Measurements from ENCODE around the gene PGC.

The PGC gene

DNA sequence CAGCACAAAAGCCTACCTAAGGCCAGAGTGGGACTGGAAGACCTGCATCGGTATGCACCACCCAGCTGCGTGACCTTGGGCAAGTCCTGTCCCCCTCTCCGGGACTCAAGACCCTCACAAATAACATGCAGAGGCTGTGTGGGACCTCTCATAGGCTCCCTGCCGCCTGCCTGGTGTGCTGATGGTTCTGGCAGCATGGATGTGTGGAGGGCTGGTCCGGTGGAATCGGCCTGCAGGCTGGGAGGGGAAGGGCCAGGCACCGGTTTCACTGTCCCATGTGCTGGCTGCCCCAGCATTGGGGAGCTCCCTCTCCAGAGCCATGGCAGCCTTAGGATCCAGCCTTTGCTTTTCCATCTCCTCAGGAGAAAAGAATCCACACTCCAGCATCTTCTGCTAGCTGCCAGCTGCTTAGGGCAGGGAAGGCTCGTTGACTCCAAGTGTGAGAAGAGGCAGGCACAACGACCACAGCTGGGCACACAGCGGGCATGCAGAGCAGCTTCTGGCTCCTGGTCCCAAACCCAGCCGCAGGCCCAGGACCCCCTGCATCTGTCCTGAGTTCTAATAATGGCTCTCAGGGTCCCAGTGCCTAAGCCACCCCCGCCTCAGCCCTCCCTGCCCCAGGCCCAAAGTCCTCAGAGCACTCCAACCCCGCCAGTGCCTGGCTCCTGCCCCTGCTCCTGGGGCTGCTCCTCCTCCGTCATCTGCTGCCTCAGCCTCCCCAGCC lies 44.3 kb downstream of the PGC start:
- no peak for DNase-seq (ENCODE audit: low spot score)
- TF ChIP-seq, protein P1, sequence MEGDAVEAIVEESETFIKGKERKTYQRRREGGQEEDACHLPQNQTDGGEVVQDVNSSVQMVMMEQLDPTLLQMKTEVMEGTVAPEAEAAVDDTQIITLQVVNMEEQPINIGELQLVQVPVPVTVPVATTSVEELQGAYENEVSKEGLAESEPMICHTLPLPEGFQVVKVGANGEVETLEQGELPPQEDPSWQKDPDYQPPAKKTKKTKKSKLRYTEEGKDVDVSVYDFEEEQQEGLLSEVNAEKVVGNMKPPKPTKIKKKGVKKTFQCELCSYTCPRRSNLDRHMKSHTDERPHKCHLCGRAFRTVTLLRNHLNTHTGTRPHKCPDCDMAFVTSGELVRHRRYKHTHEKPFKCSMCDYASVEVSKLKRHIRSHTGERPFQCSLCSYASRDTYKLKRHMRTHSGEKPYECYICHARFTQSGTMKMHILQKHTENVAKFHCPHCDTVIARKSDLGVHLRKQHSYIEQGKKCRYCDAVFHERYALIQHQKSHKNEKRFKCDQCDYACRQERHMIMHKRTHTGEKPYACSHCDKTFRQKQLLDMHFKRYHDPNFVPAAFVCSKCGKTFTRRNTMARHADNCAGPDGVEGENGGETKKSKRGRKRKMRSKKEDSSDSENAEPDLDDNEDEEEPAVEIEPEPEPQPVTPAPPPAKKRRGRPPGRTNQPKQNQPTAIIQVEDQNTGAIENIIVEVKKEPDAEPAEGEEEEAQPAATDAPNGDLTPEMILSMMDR (IDR thresholded peaks at IDR 0.05; ENCODE audit: extremely low read depth, missing control alignments): no peak

DNA sequence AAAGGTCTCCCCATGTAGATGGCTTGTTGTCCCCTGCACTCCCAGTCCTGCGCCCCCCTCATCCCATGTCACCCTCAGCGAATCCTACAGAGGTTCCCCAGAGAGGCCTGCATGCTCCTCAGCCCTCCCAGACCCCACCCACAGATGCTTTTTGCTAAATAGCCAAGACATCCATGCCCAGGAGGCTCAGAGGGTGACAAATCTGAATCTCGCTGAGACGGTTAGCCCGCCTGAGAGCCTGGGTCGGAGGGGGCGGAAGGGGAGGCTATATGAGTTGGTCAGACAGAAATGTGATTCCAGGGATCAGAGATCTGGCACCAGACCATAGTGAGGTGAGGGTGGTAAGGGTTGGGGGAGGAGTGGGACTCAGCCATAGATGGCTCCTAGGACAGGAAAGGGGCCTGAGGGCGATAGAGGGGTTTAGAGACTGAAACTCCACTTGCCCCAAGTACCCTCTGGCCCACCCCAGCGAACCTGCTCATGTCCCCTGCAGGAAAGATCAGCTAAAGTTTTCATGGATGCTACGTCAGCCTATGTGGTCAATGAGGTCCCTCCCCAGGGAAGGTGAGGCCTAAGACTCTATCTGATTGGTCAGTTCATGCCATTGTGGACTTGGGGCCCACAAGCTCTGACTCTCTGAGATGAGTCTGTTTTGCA lies 45.0 kb downstream of the PGC start:
- TF ChIP-seq, protein P1 (IDR thresholded peaks at IDR 0.05; ENCODE audit: extremely low read depth, missing control alignments): no peak
- DNase-seq (ENCODE audit: low spot score): no peak

DNA sequence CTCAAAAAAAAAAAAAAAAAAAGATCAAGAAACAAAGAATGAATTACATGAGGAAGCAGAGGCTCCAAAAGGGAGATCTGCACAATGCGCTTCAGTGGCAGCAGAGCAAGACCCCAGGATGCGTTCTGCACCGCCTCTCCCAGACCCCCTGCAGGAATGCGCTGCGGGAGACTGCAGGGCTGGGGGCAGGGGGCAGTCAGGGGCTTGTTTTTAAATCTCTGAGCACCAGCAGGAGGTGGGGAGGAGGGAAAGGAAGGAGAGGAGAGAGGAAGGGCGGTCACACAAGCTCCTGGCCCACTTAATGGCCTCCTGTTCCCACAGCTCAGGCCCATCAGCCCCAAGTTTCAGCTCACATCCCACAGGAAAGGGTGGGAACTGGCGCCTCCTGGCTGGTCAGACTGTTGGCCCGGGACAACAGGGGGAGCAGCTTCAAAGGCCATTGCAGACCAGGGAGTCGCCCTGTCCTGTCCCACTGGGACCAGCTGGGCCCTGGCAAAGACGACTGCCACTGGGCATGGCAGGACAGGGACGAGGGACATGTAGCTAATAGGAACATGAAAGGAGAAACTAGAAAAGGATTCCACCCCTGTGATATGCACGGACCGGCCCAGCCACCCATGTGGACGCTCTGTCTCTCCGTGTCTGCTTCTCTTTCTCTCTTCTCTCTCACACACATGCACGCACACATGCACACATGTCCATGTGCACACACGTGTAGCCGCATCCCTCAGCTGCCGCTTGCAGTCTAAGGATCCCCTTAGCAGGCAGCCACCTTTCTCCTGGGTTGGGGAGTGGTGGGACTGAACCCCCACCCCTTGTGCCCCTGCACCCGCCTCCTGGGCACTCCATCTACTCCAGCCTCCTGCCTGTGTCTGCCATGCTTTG lies 46.5 kb downstream of the PGC start:
- no peak for DNase-seq (ENCODE audit: low spot score)

DNA sequence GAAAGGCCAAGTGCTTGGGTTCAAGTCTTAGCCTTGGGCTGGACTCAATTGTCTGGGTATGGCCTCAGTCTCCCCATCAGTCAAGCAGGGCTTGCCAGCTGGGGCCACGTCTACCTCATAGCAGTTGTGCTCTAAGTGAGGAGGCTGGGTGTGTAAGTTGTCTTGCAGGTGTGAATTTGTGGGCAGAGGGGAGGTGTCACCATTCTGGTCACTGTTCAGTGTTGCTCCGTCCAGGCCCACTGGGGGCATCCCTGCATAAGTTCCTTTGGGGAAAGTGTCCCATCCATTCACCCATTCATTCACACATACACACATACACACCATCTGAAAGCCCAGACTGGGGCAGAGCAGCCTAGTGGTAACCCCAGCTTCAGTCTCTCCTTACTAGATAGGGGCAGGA lies 48.1 kb downstream of the PGC start:
- TF ChIP-seq, protein P1 (IDR thresholded peaks at IDR 0.05; ENCODE audit: extremely low read depth, missing control alignments): no peak
- no peak for DNase-seq (ENCODE audit: low spot score)

More for the DNA sequence above, 46.5 kb downstream of the PGC start:
- TF ChIP-seq, protein P1 (IDR thresholded peaks at IDR 0.05; ENCODE audit: extremely low read depth, missing control alignments): no peak

DNA sequence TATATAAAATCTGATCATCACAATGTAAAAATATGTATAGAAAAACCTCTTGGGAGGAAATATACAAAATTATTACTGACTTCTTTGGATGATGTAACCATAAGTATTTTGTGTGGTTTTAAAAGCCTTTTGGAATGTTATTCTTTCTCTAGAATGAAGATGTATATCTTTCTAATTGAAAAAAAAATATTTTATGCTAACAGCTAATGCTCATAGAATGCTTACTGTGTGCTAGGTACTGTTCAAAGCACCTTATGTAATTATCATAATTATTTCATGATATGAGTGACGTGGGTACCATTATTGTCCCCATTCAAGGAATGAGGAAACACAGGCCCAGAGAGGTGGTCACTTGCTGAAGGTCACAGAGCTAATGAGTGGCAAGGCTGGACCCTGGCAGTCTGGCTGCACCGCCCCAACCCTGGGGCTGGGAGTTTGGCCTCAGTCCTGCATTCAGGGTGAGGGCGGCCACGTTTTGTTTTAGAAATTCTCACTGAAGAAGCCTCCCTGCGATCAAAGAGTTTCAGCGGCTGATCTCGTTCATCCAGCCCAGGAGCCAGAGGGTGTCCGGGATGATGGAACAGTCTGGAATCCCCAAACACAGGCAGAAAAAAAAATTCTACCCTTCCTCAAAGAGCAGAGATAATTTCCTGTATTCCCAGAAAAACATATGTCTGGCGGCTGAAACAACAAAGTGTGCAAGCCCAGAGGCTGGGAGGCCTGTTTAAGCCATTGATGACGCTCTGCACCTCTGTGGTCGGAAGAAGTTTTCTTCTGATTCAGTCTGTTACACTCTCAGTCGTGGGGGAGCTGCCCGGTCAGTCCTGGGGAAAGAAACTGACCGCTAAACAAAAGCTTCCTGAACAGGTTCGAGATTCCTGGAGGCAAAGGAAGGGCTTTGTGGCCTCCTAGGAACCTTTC lies 49.1 kb downstream of the PGC start:
- TF ChIP-seq, protein P1 (IDR thresholded peaks at IDR 0.05; ENCODE audit: extremely low read depth, missing control alignments): no peak

DNA sequence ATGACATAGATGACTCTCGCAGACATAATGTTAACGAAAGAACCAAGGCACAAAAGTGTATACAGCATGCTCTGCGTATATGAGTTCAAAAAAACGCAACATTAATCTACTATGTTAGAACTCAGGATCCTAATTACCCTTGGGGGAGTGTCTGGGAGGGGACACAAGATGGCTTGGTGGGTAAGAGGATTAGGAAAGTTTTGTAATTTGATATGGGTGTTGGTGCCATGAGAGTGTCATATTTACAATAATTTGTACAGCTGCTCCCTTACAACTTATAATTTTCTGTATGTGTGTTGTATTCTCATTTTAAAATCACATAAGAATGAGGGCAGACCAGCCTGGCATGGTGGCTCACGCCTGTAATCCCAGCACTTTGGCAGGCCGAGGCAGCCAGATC lies 50.4 kb downstream of the PGC start:
- DNase-seq (ENCODE audit: low spot score): no peak
- TF ChIP-seq, protein P1 (IDR thresholded peaks at IDR 0.05; ENCODE audit: extremely low read depth, missing control alignments): no peak

More for the DNA sequence above, 49.1 kb downstream of the PGC start:
- DNase-seq (ENCODE audit: low spot score): no peak

Measured in GM20000 (cell line).